Thyroid gland (tissue), 4 donors: ENCODE results near the gene CAMKK1. TPM values are rescaled to one million over a fixed set of nuclear protein-coding genes. Genes with fewer than 3 reads are reported as not detected.
"Not testable (repeated sequence)": the region's sequence is repeated elsewhere in the genome, so short reads cannot be mapped to it uniquely, and the experiment has no call there.

Experiments used
- DNase-seq, 2 donors: peaks; one replicate each; pipeline ENCODE4 v3.0.0-alpha.2; 2019
- H3K27ac ChIP-seq, 3 donors: fragments of 200-600 bp; sonication (generic); 1 replicate in 2 of 3; 2 replicates in 1 of 3; pipeline ENCODE4 v1.5.1; 2016 to 2019; ENCODE audit warnings: mild to moderate bottlenecking in 1 of 3, moderate library complexity in 1 of 3
- H3K27me3 ChIP-seq: fragments of 200-600 bp; sonication (generic); one replicate; pipeline ENCODE4 v1.5.1; 2019
- H3K36me3 ChIP-seq, 2 donors: fragments of 200-600 bp; sonication (generic); one replicate each; pipeline ENCODE4 v1.5.1; 2016 to 2019
- H3K4me1 ChIP-seq, 2 donors: fragments of 200-600 bp; sonication (generic); one replicate each; pipeline ENCODE4 v1.5.1; 2017 to 2019
- H3K4me3 ChIP-seq, 3 donors: fragments of 200-600 bp; sonication (generic); replicated peaks in 1 of 3; 1 replicate in 2 of 3; 2 replicates in 1 of 3; pipeline ENCODE4 v1.5.1; 2016; ENCODE audit warnings: mild to moderate bottlenecking in 1 of 3
- H3K9me3 ChIP-seq: fragments of 200-600 bp; sonication (generic); one replicate; pipeline ENCODE4 v1.5.1; 2017
- POLR2A ChIP-seq, 2 donors: fragments of 450-650 bp; IDR thresholded peaks; one replicate each; pipeline ENCODE4 v1.6.1; 2017; ENCODE audit warnings: antibody characterized with exemption in 2 of 2, mild to moderate bottlenecking in 2 of 2, moderate library complexity in 1 of 2
- WGBS, 2 donors: methylation state at CpG; one replicate each; pipeline ENCODE4 v1.1.5; 2017; 5-methylcytosine and 5-hydroxymethylcytosine counted together
- intact Hi-C: fragments of 100-400 bp; cut with DNase I; formaldehyde crosslinking; loops from one replicate; pipeline ENCODE4 v1.15.1; 2023
- total RNA-seq, 4 donors: library from RNA; depleted of rRNA; stranded (reverse); fragments of >200 nt; gene quantifications; one replicate each; pipeline ENCODE4 v1.2.3, GENCODE V29; 2016
- TF ChIP-seq, protein P1 (sequence below), 6 experiments: fragments of 200-600 bp in 3 of 6; fragments of 450-650 bp in 3 of 6; sonication (generic) in 3 of 6; IDR thresholded peaks; one replicate each; pipeline ENCODE4 v1.5.1; 2016 to 2019; ENCODE audit warnings: antibody characterized with exemption in 6 of 6, mild to moderate bottlenecking in 2 of 6, inconsistent platforms in 1 of 6, moderate library complexity in 1 of 6

CAMKK1 gene
- total RNA-seq, 4 donors from 2014 or later: 5.9 to 10.1 (median 7.9) TPM

- 83 to 90% methylated on average over 12 to 16 of the region's 16 CpGs for WGBS, 2 donors
- peaks cover 0 to 6% of the 10 kb centered on the region in 2 donors for H3K4me1 ChIP-seq
- intact Hi-C loops: no loop called here
These were observed 35.4 kb downstream of the CAMKK1 start for GRCh38 chr17:3857261-3858105.

GRCh38 chr17:3854204-3854603, 38.6 kb downstream of the CAMKK1 start:
- not testable (repeated sequence) for DNase-seq
- 100% methylated on average over 2 of the region's 36 CpGs; no CpG with 5 or more reads in 1 of the 2 donors for WGBS, 2 donors

More at GRCh38 chr17:3857261-3858105, 35.4 kb downstream of the CAMKK1 start:
- no peak for DNase-seq
- Histone ChIP-seq H3K4me3 (no peak overlapping the region), H3K36me3 (peaks cover 0 to 11% of the 10 kb centered on the region in 2 donors), H3K27me3 (no peaks in the 10 kb centered on the region), H3K9me3 (no peaks in the 10 kb centered on the region), H3K27ac (no peak overlapping the region)
- TF ChIP-seq, protein P1, sequence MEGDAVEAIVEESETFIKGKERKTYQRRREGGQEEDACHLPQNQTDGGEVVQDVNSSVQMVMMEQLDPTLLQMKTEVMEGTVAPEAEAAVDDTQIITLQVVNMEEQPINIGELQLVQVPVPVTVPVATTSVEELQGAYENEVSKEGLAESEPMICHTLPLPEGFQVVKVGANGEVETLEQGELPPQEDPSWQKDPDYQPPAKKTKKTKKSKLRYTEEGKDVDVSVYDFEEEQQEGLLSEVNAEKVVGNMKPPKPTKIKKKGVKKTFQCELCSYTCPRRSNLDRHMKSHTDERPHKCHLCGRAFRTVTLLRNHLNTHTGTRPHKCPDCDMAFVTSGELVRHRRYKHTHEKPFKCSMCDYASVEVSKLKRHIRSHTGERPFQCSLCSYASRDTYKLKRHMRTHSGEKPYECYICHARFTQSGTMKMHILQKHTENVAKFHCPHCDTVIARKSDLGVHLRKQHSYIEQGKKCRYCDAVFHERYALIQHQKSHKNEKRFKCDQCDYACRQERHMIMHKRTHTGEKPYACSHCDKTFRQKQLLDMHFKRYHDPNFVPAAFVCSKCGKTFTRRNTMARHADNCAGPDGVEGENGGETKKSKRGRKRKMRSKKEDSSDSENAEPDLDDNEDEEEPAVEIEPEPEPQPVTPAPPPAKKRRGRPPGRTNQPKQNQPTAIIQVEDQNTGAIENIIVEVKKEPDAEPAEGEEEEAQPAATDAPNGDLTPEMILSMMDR (IDR thresholded peaks at IDR 0.05): no peak
- no peak for TF ChIP-seq POLR2A (IDR thresholded peaks at IDR 0.05)

DNA sequence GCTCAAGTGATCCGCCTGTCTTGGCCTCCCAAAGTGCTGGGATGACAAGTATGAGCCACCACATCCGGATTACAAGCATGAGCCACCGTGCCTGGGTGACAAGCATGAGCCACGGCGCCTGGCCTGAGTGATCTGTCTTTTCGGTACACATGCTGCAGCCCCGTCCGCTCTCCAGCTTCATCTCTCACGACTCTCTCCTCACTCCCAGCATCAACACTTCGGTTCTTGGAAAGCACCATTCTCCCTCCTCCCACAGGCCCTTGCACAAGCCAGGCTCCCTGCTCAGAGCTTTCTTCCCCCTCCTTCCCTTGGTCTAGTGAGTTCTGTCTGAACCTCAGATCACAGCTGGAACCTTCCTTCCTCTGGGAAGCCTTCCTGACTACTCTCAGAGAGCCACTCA, 40.3 kb downstream of the CAMKK1 start:
- WGBS, 2 donors: 84 to 86% methylated on average over 10 of the region's 10 CpGs
- Histone ChIP-seq H3K9me3 (no peaks in the 10 kb centered on the region), H3K36me3 (no peaks in the 10 kb centered on the region), H3K27me3 (no peaks in the 10 kb centered on the region), H3K27ac (no peak overlapping the region), H3K4me1 (peaks cover 0 to 6% of the 10 kb centered on the region in 2 donors), H3K4me3 (no peak overlapping the region)
- DNase-seq: no peak
- intact Hi-C loops: no loop called here
- TF ChIP-seq, protein P1 (IDR thresholded peaks at IDR 0.05): no peak
- TF ChIP-seq POLR2A (IDR thresholded peaks at IDR 0.05): no peak

More at GRCh38 chr17:3854204-3854603, 38.6 kb downstream of the CAMKK1 start:
- intact Hi-C loops, H3K4me1 ChIP-seq, H3K9me3 ChIP-seq, H3K4me3 ChIP-seq, H3K27ac ChIP-seq, H3K36me3 ChIP-seq, H3K27me3 ChIP-seq: not testable (repeated sequence)

GRCh38 chr17:3851461-3852100, 41.3 kb downstream of the CAMKK1 start:
- intact Hi-C loops: no loop called here
- H3K9me3 ChIP-seq: no peaks in the 10 kb centered on the region
- H3K4me1 ChIP-seq: peaks cover 0 to 6% of the 10 kb centered on the region in 2 donors
- H3K27ac ChIP-seq: no peak overlapping the region
- no peak overlapping the region for H3K4me3 ChIP-seq
- WGBS, 2 donors: 56 to 61% methylated on average over 24 of the region's 24 CpGs
- DNase-seq: no peak
- H3K27me3 ChIP-seq: no peaks in the 10 kb centered on the region
- H3K36me3 ChIP-seq: no peaks in the 10 kb centered on the region
- no peak for TF ChIP-seq POLR2A (IDR thresholded peaks at IDR 0.05)
- TF ChIP-seq, protein P1 (IDR thresholded peaks at IDR 0.05): no peak

DNA sequence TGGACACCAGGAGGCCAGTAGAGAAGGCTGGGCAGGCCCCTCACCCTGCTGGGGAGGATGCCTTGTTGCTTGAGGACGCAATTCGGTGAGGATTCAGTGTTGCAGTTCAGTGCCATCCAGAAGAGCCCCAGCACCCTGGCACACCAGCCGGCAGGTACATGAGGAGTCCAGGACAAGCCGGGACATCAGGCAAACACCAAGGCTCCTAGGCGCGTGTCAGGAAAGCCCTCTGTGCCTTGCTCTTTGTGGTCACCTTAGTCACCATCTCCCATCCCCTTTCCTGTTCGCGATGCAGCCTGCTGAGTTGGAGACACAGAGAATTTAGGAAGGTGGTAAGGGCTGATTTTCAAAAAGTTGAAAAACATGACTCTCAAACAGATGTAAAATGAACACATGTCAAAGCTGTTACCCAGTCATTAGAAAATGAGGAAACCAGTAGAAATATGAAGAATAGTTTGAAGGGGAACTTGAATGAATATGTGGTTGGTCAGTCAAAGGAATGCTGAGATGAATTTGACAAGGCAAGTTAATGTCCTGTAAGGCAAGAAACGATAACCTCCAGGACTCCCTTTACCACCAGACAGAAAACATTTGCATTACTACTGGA, 44.5 kb downstream of the CAMKK1 start:
- no peak for DNase-seq
- intact Hi-C loops: no loop called here
- no peaks in the 10 kb centered on the region for H3K36me3 ChIP-seq
- 78 to 82% methylated on average over 9 of the region's 9 CpGs for WGBS, 2 donors
- H3K27ac ChIP-seq: no peak overlapping the region
- no peaks in the 10 kb centered on the region for H3K9me3 ChIP-seq
- peaks cover 10 to 11% of the 10 kb centered on the region in 2 donors for H3K4me1 ChIP-seq
- H3K27me3 ChIP-seq: no peaks in the 10 kb centered on the region
- H3K4me3 ChIP-seq: no peak overlapping the region
- TF ChIP-seq, protein P1 (IDR thresholded peaks at IDR 0.05): no peak
- no peak for TF ChIP-seq POLR2A (IDR thresholded peaks at IDR 0.05)
